GM12892 (cell line): ENCODE data around the gene MANBA. TPM values are rescaled to one million over a fixed set of nuclear protein-coding genes. Genes with fewer than 3 reads are reported as not detected.

ENCODE experiments used
- DNase-seq: peaks from one replicate; pipeline ENCODE4 v3.0.0; 2011; ENCODE audit not compliant: insufficient read length
- FAIRE-seq: peaks from 2 replicates; lab custom pipeline; 2011; peaks lifted over from hg19 to GRCh38; lab: Jason Lieb, UNC
- POLR2A ChIP-seq: IDR thresholded peaks from 2 replicates; pipeline ENCODE4 v1.6.1; 2011; ENCODE audit warnings: low read depth, low read length, control low read depth
- POLR2AphosphoS5 ChIP-seq: IDR thresholded peaks from 2 replicates; pipeline ENCODE4 v1.6.1; 2011; ENCODE audit warnings: low read depth, low read length, control low read depth
- TAF1 ChIP-seq: IDR thresholded peaks from 2 replicates; pipeline ENCODE4 v1.6.1; 2011; ENCODE audit warnings: low read depth, mild to moderate bottlenecking, control low read depth, low read length, borderline replicate concordance
- polyA plus RNA-seq: library from polyadenylated mRNA; unstranded; fragments of >200 nt; gene quantifications from one replicate; pipeline ENCODE4 v1.2.1, GENCODE V29; 2012; ENCODE audit warnings: missing spikeins, inconsistent platforms; ENCODE audit not compliant: missing spikeins

The MANBA gene
- 19.6 TPM for polyA plus RNA-seq

GRCh38 chr4:102760645-102761295, at the start of gene MANBA:
MANBA (minus strand) TSS chr4:102760968; CDS start chr4:102760894, 74 bp downstream.
- FAIRE-seq (peak; percentile 91), DNase-seq (peak; percentile 92)
- peak; percentile 92 for TF ChIP-seq POLR2A
- TF ChIP-seq POLR2AphosphoS5 = peak; percentile 88
- peak; percentile 60; the same call in 1 of the 2 replicates for TF ChIP-seq TAF1

GRCh38 chr4:102809691-102810090, 48.9 kb upstream of the MANBA start:
- no peak for DNase-seq
- peak; percentile 9 for FAIRE-seq

DNA sequence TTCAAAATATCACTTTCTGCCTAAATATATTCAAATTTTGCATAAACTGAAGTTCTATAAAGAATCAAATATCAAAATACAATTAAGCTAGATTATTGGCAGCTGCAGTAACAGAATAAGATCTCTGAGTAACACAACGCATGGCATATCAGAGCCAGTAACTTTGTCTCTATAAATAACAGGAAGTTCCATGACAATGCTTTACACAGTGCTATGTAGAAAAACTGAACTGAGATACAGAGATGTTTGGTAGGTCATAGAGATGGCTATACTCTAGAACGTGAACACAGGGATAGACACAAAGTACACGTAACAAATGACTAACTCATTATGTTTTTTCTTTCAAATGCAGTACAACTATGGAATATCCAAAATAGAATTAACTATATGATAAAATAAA, 48.4 kb upstream of the MANBA start:
- FAIRE-seq (no peak), DNase-seq (no peak)
- TF ChIP-seq TAF1 = no peak
- TF ChIP-seq POLR2A = no peak
- no peak for TF ChIP-seq POLR2AphosphoS5

More at GRCh38 chr4:102809691-102810090, 48.9 kb upstream of the MANBA start:
- TF ChIP-seq POLR2AphosphoS5 (no peak), TAF1 (no peak), POLR2A (no peak)

DNA sequence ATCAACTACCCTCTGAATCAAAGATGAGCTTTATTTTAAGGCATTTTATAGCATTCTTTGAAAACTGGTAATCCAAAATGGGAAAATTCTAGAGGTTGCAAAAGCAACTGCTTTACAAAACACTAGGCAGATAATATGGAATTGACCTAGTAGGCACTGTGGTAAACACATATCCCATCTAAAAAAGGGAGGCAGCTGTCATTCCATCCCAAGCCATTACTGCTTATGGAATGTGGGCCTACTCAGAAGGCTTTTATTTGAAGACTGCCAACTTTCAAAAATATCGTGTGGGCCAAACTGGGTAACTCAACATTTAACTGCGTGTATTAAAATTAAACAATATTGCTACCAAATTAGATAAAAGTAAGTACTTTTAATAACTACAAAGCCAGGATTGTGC, 47.2 kb upstream of the MANBA start:
- FAIRE-seq = no peak
- TF ChIP-seq POLR2A (no peak), TAF1 (no peak), POLR2AphosphoS5 (no peak)
- no peak for DNase-seq

DNA sequence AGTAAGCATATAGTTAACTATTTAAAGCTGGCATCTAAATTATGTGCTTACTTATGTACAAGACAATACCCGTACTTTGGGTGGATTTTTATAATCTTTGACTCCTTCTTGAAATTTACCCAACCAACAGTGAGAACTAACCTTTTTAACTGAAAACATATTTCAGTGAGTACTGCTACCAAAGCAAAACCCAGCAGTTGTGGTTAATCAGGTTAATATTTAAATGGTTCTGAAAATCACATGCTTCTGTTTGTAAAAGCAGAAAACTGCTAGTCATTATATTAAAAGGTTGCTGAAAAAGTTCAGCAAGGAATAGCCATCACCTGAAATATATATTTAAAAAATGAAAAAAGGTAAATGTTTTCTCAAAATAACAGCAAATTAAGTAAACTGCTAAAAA, 46.6 kb upstream of the MANBA start:
- no peak for TF ChIP-seq POLR2AphosphoS5
- DNase-seq (no peak), FAIRE-seq (no peak)

DNA sequence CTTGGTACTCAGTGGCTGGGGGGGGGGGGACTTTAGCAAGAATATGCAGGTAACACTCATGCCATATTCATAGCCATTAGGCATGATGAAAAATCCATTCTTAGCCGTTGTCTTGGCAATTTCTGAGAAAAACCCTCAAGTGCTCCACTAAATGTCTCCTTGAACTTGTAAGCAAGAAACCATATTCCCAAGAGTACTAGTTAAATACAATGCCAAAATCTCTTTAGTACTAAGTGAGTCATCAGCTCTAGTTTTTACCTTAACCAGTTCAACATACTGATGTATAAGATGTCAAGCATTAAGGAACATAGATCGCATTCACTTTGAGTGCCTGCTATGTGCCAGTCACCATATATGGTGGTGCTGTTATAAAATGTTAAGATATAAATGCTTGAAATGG, 39.0 kb upstream of the MANBA start:
- no peak for DNase-seq
- no peak for FAIRE-seq
- no peak for TF ChIP-seq POLR2AphosphoS5
- no peak for TF ChIP-seq POLR2A
- no peak for TF ChIP-seq TAF1

- peak; percentile 24 for FAIRE-seq
- TF ChIP-seq TAF1 (no peak), POLR2AphosphoS5 (peak; percentile 59; the same call in 1 of the 2 replicates)
Measured at GRCh38 chr4:102794999-102795398, 34.2 kb upstream of the MANBA start.

GRCh38 chr4:102792361-102792936, 31.7 kb upstream of the MANBA start:
- FAIRE-seq (peak; percentile 48), DNase-seq (no peak)
- TF ChIP-seq POLR2AphosphoS5 = peak; percentile 79
- peak; percentile 64 for TF ChIP-seq POLR2A
- TF ChIP-seq TAF1 = no peak

More at GRCh38 chr4:102794999-102795398, 34.2 kb upstream of the MANBA start:
- no peak for DNase-seq

GRCh38 chr4:102791318-102791835, 30.6 kb upstream of the MANBA start:
- TF ChIP-seq POLR2A (no peak), TAF1 (no peak), POLR2AphosphoS5 (no peak)
- FAIRE-seq (no peak), DNase-seq (no peak)

DNA sequence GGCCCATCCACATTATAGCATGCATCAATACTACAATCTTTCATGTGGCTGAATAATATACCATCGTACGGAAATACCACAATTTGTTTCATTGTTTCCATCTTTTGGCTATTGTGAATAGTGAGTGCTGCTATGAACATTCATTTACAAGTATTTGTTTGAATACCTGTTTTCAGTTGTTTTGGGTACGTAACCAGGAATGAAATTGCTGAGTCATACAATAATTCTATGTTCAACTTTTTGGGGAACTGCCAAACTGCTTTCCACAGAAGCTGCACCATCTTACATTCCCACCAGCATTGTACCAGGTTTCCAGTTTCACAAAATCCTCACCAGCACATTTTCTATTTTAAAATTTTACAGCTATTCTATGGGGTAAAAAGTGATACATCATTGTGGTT, 28.5 kb upstream of the MANBA start:
- FAIRE-seq = no peak
- TF ChIP-seq POLR2A = no peak
- no peak for TF ChIP-seq POLR2AphosphoS5
- no peak for TF ChIP-seq TAF1
- DNase-seq = no peak

- FAIRE-seq = no peak
- TF ChIP-seq POLR2A (no peak), POLR2AphosphoS5 (no peak), TAF1 (no peak)
- no peak for DNase-seq
Measured at GRCh38 chr4:102787944-102788343, 27.2 kb upstream of the MANBA start.
